OCI-LY3 (cell line): ENCODE data around the gene FANK1.
"Not testable (repeated sequence)": the region's sequence is repeated elsewhere in the genome, so short reads cannot be mapped to it uniquely, and the experiment has no call there.

Experiments used
- CTCF ChIP-seq: fragments of 200-600, 300-600 bp; sonication (generic); IDR thresholded peaks from 2 replicates; pipeline ENCODE4 v1.5.1; 2014; ENCODE audit warnings: antibody characterized with exemption, low read length, low read depth
- EZH2phosphoT487 ChIP-seq: fragments of 200-600 bp; shearing (Covaris generic); IDR thresholded peaks from 2 replicates; pipeline ENCODE4 v1.6.1; 2018; ENCODE audit warnings: antibody characterized with exemption, mixed run types, low read depth

GRCh38 chr10:125894176-125894575 is 2.2 kb upstream of the FANK1 start:
- not testable (repeated sequence) for TF ChIP-seq EZH2phosphoT487, CTCF
